Measurements from ENCODE around the gene LARGE1.

LARGE1 gene

GRCh38 chr22:33261699-33262098 lies 658.6 kb downstream of the LARGE1 start:
- DNase-seq = no peak

- no peak for DNase-seq
Measured at GRCh38 chr22:33260498-33260897, 659.8 kb downstream of the LARGE1 start.

DNA sequence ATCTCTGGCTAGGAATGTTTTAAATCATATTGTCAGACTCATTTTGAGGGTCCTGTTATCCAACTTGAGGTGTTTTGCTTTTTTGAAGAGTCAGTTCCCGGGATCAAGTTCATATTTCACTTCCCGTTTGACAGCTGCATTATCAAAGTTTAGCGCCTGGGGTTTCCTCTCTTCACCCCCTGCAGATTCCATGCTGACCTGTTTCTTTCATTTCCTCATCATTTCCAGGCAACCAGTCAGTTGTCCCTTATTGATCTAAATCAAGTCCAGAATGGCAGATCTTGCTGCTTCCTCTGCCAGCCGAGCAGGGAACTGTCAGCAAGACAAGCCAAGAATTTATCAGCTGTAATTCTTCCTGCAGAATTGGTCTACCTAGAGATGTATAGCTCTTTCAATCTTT lies 664.5 kb downstream of the LARGE1 start:
- no peak for DNase-seq

DNA sequence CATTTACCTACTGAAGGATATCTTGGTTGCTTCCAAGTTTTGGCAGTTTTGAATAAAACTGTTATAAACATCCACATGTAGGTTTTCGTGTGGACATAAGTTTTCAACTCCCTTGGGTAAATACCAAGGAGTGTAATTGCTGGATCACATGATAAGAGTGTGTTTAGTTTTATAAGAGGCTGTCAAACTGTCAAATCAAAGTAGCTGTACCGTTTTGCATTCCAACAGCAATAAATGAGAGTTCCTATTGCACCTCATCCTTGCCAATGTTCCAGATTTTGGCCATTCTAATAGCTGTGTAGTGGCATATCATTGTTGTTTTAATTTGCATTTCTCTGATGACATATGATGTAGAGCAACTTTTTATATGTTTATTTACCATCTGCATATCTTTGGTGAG lies 671.3 kb downstream of the LARGE1 start:
- DNase-seq = no peak

DNA sequence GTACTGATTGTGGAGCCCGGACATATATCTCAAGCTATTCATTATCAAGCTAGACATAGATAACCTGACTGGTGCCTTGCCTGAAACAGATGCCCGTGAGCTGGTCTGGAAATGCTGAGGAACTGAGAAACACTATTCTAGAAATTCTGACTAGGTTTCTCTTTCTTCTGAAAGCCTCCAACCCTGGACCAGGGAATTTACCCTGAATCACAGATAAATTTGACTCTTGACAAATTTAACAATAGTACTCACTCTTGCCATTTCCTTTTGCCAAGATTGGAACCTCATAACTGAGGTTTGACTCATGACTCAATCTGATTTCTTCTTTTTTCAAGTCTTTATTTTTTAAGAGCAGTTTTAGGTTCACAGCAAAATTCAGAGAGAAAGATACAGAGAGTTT lies 672.5 kb downstream of the LARGE1 start:
- DNase-seq = no peak

DNA sequence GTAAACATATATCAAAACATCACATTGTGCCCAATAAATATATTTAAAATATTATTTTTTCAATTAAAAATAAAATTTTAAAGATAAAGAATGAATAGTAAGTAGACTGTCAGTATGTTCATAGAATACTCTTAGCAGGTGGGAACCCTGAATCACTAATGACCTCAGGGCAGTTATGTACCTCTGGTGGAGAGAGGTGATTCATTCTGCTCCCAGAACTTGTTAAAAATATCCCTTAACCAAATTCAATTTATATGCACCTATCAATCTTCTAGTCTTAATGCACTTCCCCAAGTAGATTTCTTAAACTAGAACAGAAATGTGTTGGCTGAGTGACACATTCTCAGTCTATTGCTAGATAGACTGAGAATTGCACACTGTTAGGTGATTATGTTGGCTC lies 678.2 kb downstream of the LARGE1 start:
- no peak for DNase-seq

DNA sequence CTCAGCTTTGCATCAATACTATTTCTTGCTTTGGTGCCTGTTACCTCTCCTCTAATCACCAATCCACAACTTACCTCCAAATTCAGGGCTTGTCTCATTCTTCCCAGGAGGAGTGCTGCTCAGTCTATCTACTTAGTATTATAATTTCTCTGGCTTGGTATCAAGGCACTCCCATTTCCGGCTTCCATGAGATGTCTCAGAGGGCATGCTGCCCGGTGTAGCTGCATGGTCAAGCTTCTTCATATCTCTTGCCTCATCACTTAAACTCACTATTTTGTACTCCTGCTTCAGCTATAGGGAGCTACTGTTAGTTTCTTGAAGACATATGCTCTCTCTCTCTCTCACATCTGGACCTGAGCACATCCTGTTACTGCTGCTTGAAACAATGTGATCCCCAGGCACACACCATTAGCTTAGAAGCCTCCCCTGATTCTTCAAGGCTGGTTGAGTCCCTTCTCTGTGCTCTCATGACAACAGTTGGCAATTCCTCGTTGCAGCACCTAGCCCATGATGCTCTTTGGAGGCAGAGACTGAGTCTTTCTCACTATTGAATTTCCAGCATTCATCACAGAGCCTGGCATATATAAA lies 679.3 kb downstream of the LARGE1 start:
- no peak for DNase-seq

DNA sequence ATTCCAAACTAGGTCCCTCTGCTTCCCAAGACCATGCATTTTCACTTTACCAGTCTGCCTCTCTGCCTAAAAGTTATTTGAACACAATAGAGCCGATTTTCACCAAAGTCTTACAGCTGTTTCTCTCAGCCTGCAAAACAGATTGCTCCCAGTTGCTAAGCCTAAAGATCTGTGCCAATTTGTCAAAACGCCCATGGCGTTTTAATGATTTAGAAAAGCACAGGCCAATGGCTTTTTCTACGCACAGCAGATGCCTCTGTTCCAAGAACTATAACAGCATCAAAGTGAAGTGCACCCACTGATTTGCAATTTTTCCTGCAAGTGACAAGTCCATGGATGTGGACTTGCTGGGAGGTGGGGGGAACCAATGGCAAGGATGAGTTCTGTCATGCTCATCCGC lies 688.2 kb downstream of the LARGE1 start:
- no peak for DNase-seq

DNA sequence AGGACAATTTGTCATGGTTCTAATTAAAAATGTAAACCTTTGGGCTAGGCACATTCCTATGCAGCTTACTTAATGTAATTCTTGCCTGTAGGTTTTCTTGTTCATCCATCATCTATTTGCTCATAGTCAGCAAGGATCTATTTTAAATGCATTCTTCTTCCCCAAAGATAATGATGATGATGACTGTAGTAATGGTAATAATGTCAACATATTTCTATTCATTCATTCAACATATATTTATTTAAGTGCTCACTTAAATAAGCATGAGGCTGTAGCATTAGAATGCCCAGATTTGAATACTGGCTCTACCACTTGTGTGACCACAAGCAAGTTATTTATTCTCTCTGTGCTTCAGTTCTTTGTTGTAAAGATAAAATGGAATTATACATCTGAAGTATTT lies 692.5 kb downstream of the LARGE1 start:
- DNase-seq = no peak

DNA sequence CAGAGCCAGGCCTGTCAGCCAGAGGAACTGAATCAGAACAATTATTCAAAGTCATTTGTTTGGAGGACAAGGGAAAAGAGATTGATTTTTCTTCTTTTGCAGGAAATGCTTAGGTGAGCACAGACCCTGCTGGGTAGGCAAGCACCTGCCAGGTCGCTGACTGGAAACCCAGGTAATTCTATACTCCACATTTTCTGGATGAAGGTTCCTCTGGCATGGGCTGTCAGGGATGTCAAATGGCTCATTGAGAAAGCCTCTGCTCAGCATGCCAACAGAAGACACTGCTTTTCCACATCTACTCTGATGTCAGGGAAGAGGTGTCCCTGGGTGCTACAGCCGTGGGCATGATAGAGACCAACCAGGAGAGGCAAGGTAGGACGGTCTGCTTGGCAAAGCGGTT lies 695.4 kb downstream of the LARGE1 start:
- no peak for DNase-seq
